H1 (cell line): ENCODE data around the gene PNPLA1.

Experiments
- ATF2 ChIP-seq: IDR thresholded peaks from 2 replicates; pipeline ENCODE4 v1.6.1; 2012; ENCODE audit warnings: low read length, inconsistent platforms
- CREB1 ChIP-seq: IDR thresholded peaks from 2 replicates; pipeline ENCODE4 v1.6.1; 2012; ENCODE audit warnings: inconsistent platforms
- CTCF ChIP-seq, 3 experiments: IDR thresholded peaks; 1 replicate in 2 of 3; 2 replicates in 1 of 3; pipeline versions ENCODE4 v1.5.1 to v1.6.1; 2011; ENCODE audit warnings: low read length in 3 of 3, mild to moderate bottlenecking in 3 of 3, inconsistent platforms in 2 of 3, low read depth in 1 of 3, moderate library complexity in 1 of 3; ENCODE audit not compliant: insufficient read depth in 1 of 3; ENCODE audit errors: control extremely low read depth in 1 of 3
- EGR1 ChIP-seq: IDR thresholded peaks from 2 replicates; pipeline ENCODE4 v1.6.1; 2011; ENCODE audit warnings: low read depth, low read length, borderline replicate concordance
- HDAC2 ChIP-seq, 2 experiments: fragments of 300-600 bp in 1 of 2; sonication (generic) in 1 of 2; IDR thresholded peaks; 2 replicates each; pipeline ENCODE4 v1.6.1; 2011 to 2012; ENCODE audit warnings: low read depth in 2 of 2, low read length in 2 of 2, mild to moderate bottlenecking in 2 of 2, moderate library complexity in 2 of 2, borderline replicate concordance in 1 of 2, inconsistent platforms in 1 of 2
- NRF1 ChIP-seq: IDR thresholded peaks from 2 replicates; pipeline ENCODE4 v1.6.1; 2011; ENCODE audit warnings: mild to moderate bottlenecking, low read depth, low read length, improper control_type of control experiment
- RFX5 ChIP-seq: IDR thresholded peaks from 2 replicates; pipeline ENCODE4 v1.6.1; 2011; ENCODE audit warnings: low read depth, low read length, improper control_type of control experiment, borderline replicate concordance
- SIN3A ChIP-seq, 2 experiments: IDR thresholded peaks in 1 of 2; conservative IDR thresholded peaks in 1 of 2; 2 replicates each; pipeline ENCODE4 v1.6.1; 2011 to 2012; ENCODE audit warnings: low read length in 2 of 2, improper control_type of control experiment in 1 of 2, low read depth in 1 of 2, mild to moderate bottlenecking in 1 of 2
- USF2 ChIP-seq: IDR thresholded peaks from 2 replicates; pipeline ENCODE4 v1.6.1; 2011; ENCODE audit warnings: low read length, improper control_type of control experiment
- YY1 ChIP-seq: IDR thresholded peaks from 2 replicates; pipeline ENCODE4 v1.6.1; 2011; ENCODE audit warnings: low read depth, mild to moderate bottlenecking, low read length

- TF ChIP-seq CTCF (IDR thresholded peaks at IDR 0.05; ENCODE audit: control extremely low read depth in 1 of 3, insufficient read depth in 1 of 3, low read depth in 1 of 3, low read length in 3 of 3) (no peak), NRF1 (no peak), YY1 (no peak), RFX5 (no peak), HDAC2 (IDR thresholded peaks at IDR 0.05; ENCODE audit: borderline replicate concordance in 1 of 2, low read depth in 2 of 2, low read length in 2 of 2) (no peak), EGR1 (no peak), ATF2 (no peak), CREB1 (no peak), SIN3A (conservative IDR thresholded peaks at IDR 0.05 in 1 of 2, IDR thresholded peaks at IDR 0.05 in 1 of 2; ENCODE audit: low read depth in 1 of 2, low read length in 2 of 2) (no peak), USF2 (no peak)
Measured at GRCh38 chr6:36298027-36298426, 28.2 kb downstream of the PNPLA1 start.
